SK-N-SH (cell line): ENCODE measurements around the gene SYT14. TPM values are rescaled to one million over a fixed set of nuclear protein-coding genes. Genes with fewer than 3 reads are reported as not detected.
A peak's percentile ranks its signal among the peaks of the same experiment; 100 is the strongest.

Experiments
- CTCF ChIA-PET: fragments of 300-600, 350-600 bp; formaldehyde crosslinking; extraction: SDS; loops from one replicate; lab custom pipeline; 2021; lab: Yijun Ruan, JAX
- POLR2A ChIA-PET: fragments of 350-600 bp; sonication (Branson Sonifier 250); formaldehyde crosslinking; extraction: SDS; loops from one replicate; lab custom pipeline; 2020; ENCODE audit warnings: antibody characterized with exemption, inconsistent platforms; lab: Yijun Ruan, JAX
- DNase-seq: peaks from one replicate; pipeline ENCODE4 v3.0.0; 2012
- H2AFZ ChIP-seq: fragments of 200-600 bp; sonication (generic); 2 replicates; pipeline ENCODE4 v1.8.1; 2016; ENCODE audit warnings: antibody characterized with exemption, mild to moderate bottlenecking, low read depth
- H3F3A ChIP-seq: fragments of 200-600 bp; sonication (generic); replicated peaks from 2 replicates; pipeline ENCODE3; 2016; ENCODE audit warnings: antibody characterized with exemption, mild to moderate bottlenecking; ENCODE audit not compliant: insufficient read depth
- H3K27ac ChIP-seq, 2 experiments: fragments of 200-500 bp in 1 of 2; fragments of 200-600 bp in 1 of 2; sonication (Bioruptor generic) in 1 of 2; sonication (generic), shearing (Covaris generic) in 1 of 2; 2 replicates each; pipeline versions ENCODE4 v1.5.1 to v1.6.1; 2014 to 2016; ENCODE audit warnings: low read depth in 2 of 2, inconsistent platforms in 1 of 2, low read length in 1 of 2, mild to moderate bottlenecking in 1 of 2, mixed read lengths in 1 of 2
- H3K27me3 ChIP-seq: fragments of 200-600 bp; sonication (generic), shearing (Covaris generic); 2 replicates; pipeline ENCODE4 v1.6.1; 2016; ENCODE audit warnings: mixed run types; ENCODE audit not compliant: insufficient read depth
- H3K36me3 ChIP-seq, 2 experiments: fragments of 200-500 bp in 1 of 2; fragments of 200-600 bp in 1 of 2; sonication (Bioruptor generic) in 1 of 2; sonication (generic) in 1 of 2; replicated peaks in 1 of 2; 2 replicates each; pipeline versions ENCODE3 to v1.5.1; 2014 to 2016; ENCODE audit warnings: low read length in 1 of 2, mild to moderate bottlenecking in 1 of 2; ENCODE audit not compliant: insufficient read depth in 2 of 2, control insufficient read depth in 1 of 2
- H3K4me1 ChIP-seq, 2 experiments: fragments of 200-500 bp in 1 of 2; fragments of 200-600 bp in 1 of 2; sonication (Bioruptor generic) in 1 of 2; sonication (generic), shearing (Covaris generic) in 1 of 2; 2 replicates each; pipeline versions ENCODE4 v1.5.1 to v1.6.1; 2014 to 2016; ENCODE audit warnings: low read depth in 1 of 2, low read length in 1 of 2, mixed run types in 1 of 2; ENCODE audit not compliant: insufficient read depth in 2 of 2, control insufficient read depth in 1 of 2
- H3K4me2 ChIP-seq: fragments of 200-600 bp; sonication (generic), shearing (Covaris generic); 2 replicates; pipeline ENCODE4 v1.6.1; 2017; ENCODE audit warnings: mixed run types
- H3K4me3 ChIP-seq, 2 experiments: fragments of 200-500 bp in 1 of 2; fragments of 200-600 bp in 1 of 2; sonication (Bioruptor generic) in 1 of 2; sonication (generic), shearing (Covaris generic) in 1 of 2; 2 replicates each; pipeline versions ENCODE4 v1.5.1 to v1.8.1; 2014 to 2016; ENCODE audit warnings: low read depth in 2 of 2, inconsistent platforms in 1 of 2, low read length in 1 of 2, mild to moderate bottlenecking in 1 of 2, mixed read lengths in 1 of 2, moderate library complexity in 1 of 2
- H3K79me2 ChIP-seq: fragments of 200-600 bp; sonication (generic); 2 replicates; pipeline ENCODE4 v1.8.1; 2017; ENCODE audit warnings: mild to moderate bottlenecking; ENCODE audit not compliant: insufficient read depth
- H3K9ac ChIP-seq: fragments of 200-600 bp; sonication (generic); 2 replicates; pipeline ENCODE4 v1.6.1; 2017; ENCODE audit warnings: mixed run types
- H3K9me2 ChIP-seq: fragments of 200-600 bp; sonication (generic); 2 replicates; pipeline ENCODE4 v1.6.1; 2017; ENCODE audit warnings: mixed run types
- H3K9me3 ChIP-seq: fragments of 200-600 bp; sonication (generic); 2 replicates; pipeline ENCODE4 v1.6.1; 2017; ENCODE audit warnings: mixed run types, mild to moderate bottlenecking, moderate library complexity
- H4K20me1 ChIP-seq: fragments of 200-600 bp; sonication (generic); 2 replicates; pipeline ENCODE4 v1.6.1; 2017; ENCODE audit warnings: mild to moderate bottlenecking, mixed run types; ENCODE audit not compliant: insufficient read depth
- CHD2 ChIP-seq: fragments of 150-350 bp; IDR thresholded peaks from 2 replicates; pipeline ENCODE4 v1.6.1; 2018; ENCODE audit warnings: low read length; ENCODE audit not compliant: partially characterized antibody
- ELF1 ChIP-seq: IDR thresholded peaks from 2 replicates; pipeline ENCODE4 v1.4.0; 2012
- EP300 ChIP-seq, 2 experiments: IDR thresholded peaks; 2 replicates each; pipeline versions ENCODE4 v1.4.0 to v1.6.1; 2012; ENCODE audit warnings: borderline replicate concordance in 1 of 2, low read depth in 1 of 2, low read length in 1 of 2
- FOSL2 ChIP-seq: IDR thresholded peaks from 2 replicates; pipeline ENCODE4 v1.4.0; 2012; ENCODE audit warnings: low read depth, mild to moderate bottlenecking, moderate library complexity, borderline replicate concordance
- FOXJ3 ChIP-seq: sonication (generic); formaldehyde crosslinking; IDR thresholded peaks from 2 replicates; pipeline ENCODE4 v1.5.1; 2020; ENCODE audit warnings: mild to moderate bottlenecking, missing genetic modification reagents
- FOXM1 ChIP-seq: IDR thresholded peaks from 2 replicates; pipeline ENCODE4 v1.4.0; 2012; ENCODE audit warnings: low read depth, mild to moderate bottlenecking
- GABPA ChIP-seq: IDR thresholded peaks from 2 replicates; pipeline ENCODE4 v1.4.0; 2012; ENCODE audit warnings: low read depth, mild to moderate bottlenecking
- GATA2 ChIP-seq: sonication (generic); formaldehyde crosslinking; IDR thresholded peaks from 2 replicates; pipeline ENCODE4 v1.5.0; 2020; ENCODE audit warnings: mild to moderate bottlenecking, missing genetic modification reagents
- IRF3 ChIP-seq: fragments of 150-350 bp; IDR thresholded peaks from 2 replicates; pipeline ENCODE4 v1.6.1; 2016; ENCODE audit warnings: mild to moderate bottlenecking, low read depth, low read length
- JUND ChIP-seq: IDR thresholded peaks from 2 replicates; pipeline ENCODE4 v1.4.0; 2012
- MAX ChIP-seq: IDR thresholded peaks from 2 replicates; pipeline ENCODE4 v1.4.0; 2012; ENCODE audit warnings: low read depth
- MEF2A ChIP-seq: IDR thresholded peaks from 2 replicates; pipeline ENCODE4 v1.4.0; 2012; ENCODE audit warnings: low read depth, borderline replicate concordance
- MXI1 ChIP-seq: IDR thresholded peaks from 2 replicates; pipeline ENCODE4 v1.6.1; 2012; ENCODE audit warnings: mild to moderate bottlenecking, low read depth, low read length, improper control_type of control experiment
- NFIC ChIP-seq: IDR thresholded peaks from 2 replicates; pipeline ENCODE4 v1.4.0; 2012; ENCODE audit warnings: borderline replicate concordance
- NRF1 ChIP-seq: IDR thresholded peaks from 2 replicates; pipeline ENCODE4 v1.6.1; 2012; ENCODE audit warnings: low read depth, mild to moderate bottlenecking, low read length
- PBX3 ChIP-seq: IDR thresholded peaks from 2 replicates; pipeline ENCODE4; 2012
- POLR2AphosphoS5 ChIP-seq: IDR thresholded peaks from 2 replicates; pipeline ENCODE4 v1.6.1; 2012; ENCODE audit warnings: low read depth, low read length
- RAD21 ChIP-seq: IDR thresholded peaks from 2 replicates; pipeline ENCODE4 v1.6.1; 2012; ENCODE audit warnings: mild to moderate bottlenecking, low read length
- RXRA ChIP-seq: IDR thresholded peaks from 2 replicates; pipeline ENCODE4 v1.4.0; 2012; ENCODE audit warnings: low read depth, mild to moderate bottlenecking, borderline replicate concordance
- SIN3A ChIP-seq: IDR thresholded peaks from 2 replicates; pipeline ENCODE4 v1.6.1; 2012; ENCODE audit warnings: low read depth, mild to moderate bottlenecking, low read length, moderate library complexity, borderline replicate concordance
- TEAD4 ChIP-seq: IDR thresholded peaks from 2 replicates; pipeline ENCODE4 v1.4.0; 2012; ENCODE audit warnings: mild to moderate bottlenecking, borderline replicate concordance; ENCODE audit not compliant: insufficient read depth
- YY1 ChIP-seq: IDR thresholded peaks from 2 replicates; pipeline ENCODE4 v1.4.0; 2012; ENCODE audit warnings: low read depth, mild to moderate bottlenecking
- WGBS: methylation state at CpG from one replicate; pipeline ENCODE4 v1.1.6; 2017; ENCODE audit warnings: low lambda C conversion rate; 5-methylcytosine and 5-hydroxymethylcytosine counted together
- polyA plus RNA-seq, 3 experiments: library from polyadenylated mRNA; depleted of rRNA; stranded (reverse); fragments of >200 nt; gene quantifications; 2 replicates each; pipeline ENCODE4 v1.2.3, GENCODE V29; 2012
- TF ChIP-seq, protein P1 (sequence below): fragments of 200-600 bp; sonication (generic); IDR thresholded peaks from 2 replicates; pipeline ENCODE4 v1.6.1; 2017; ENCODE audit warnings: antibody characterized with exemption, mild to moderate bottlenecking, moderate library complexity
- TF ChIP-seq, protein P2 (sequence below): IDR thresholded peaks from 2 replicates; pipeline ENCODE4 v1.4.0; 2012; ENCODE audit warnings: low read depth, borderline replicate concordance

Gene SYT14
- polyA plus RNA-seq, 1 of the 3 experiments (the other 2 are of a cell fraction) = 1.2 TPM

- TF ChIP-seq GATA2 = no peak
- TF ChIP-seq GABPA = no peak
- TF ChIP-seq, protein P1, sequence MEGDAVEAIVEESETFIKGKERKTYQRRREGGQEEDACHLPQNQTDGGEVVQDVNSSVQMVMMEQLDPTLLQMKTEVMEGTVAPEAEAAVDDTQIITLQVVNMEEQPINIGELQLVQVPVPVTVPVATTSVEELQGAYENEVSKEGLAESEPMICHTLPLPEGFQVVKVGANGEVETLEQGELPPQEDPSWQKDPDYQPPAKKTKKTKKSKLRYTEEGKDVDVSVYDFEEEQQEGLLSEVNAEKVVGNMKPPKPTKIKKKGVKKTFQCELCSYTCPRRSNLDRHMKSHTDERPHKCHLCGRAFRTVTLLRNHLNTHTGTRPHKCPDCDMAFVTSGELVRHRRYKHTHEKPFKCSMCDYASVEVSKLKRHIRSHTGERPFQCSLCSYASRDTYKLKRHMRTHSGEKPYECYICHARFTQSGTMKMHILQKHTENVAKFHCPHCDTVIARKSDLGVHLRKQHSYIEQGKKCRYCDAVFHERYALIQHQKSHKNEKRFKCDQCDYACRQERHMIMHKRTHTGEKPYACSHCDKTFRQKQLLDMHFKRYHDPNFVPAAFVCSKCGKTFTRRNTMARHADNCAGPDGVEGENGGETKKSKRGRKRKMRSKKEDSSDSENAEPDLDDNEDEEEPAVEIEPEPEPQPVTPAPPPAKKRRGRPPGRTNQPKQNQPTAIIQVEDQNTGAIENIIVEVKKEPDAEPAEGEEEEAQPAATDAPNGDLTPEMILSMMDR = peak; percentile 60
- TF ChIP-seq RAD21 = peak; percentile 35
- Histone ChIP-seq H3K9me2 (no peaks in the 10 kb centered on the region), H3K9me3 (no peaks in the 10 kb centered on the region), H3K36me3 (no peaks in the 10 kb centered on the region), H3K27ac (peak overlapping the region in 1 of 2 experiments; percentile 84; a peak in 2 of 4 replicates), H3K4me2 (no peak overlapping the region), H2AFZ (no peak overlapping the region), H4K20me1 (no peaks in the 10 kb centered on the region), H3K27me3 (no peaks in the 10 kb centered on the region), H3K4me1 (peaks cover 0 to 30% of the 10 kb centered on the region in 2 experiments; a peak in 2 of 4 replicates), H3K9ac (peak overlapping the region; percentile 22; the same call in 1 of the 2 replicates), H3K4me3 (no peak overlapping the region), H3K79me2 (no peaks in the 10 kb centered on the region), H3F3A (peaks cover 31% of the 10 kb centered on the region)
- ChIA-PET POLR2A (no interaction called here), CTCF (interaction anchor here (0.7 to 1.9 kb wide), 8 partner anchors 13 to 112 kb away, joined by 3 to 5 read pairs (median 3); no protein-coding TSS in a partner anchor)
- WGBS = 68% methylated on average over 2 of the region's 3 CpGs
- peak; percentile 39 for DNase-seq
Measured at GRCh38 chr1:209899948-209900347, 38.1 kb upstream of the SYT14 start.

DNA sequence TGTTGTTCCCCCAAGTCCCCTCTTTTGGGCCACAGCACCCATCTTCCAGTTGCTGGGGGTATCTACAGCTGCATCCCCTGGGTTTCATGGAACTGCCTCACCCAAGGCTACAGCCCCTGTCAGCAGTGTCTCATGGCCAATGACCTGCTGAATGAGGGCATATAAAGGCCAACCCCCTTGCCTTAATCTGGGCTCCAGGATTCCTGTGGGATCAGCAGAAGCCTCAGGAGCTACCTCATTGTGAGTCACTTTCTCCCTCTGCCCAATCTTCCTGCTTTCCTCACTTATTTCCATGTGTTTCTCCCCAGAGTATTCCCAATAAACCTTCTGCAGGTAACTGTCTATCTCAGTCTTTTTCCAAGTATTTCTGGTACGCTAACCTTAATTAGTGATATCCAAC is 37.3 kb upstream of the SYT14 start:
- peak overlapping the region in 1 of 2 experiments; percentile 84; a peak in 2 of 4 replicates for H3K27ac ChIP-seq
- TF ChIP-seq RAD21 = no peak
- 0 out of 2 replicates have a peak, but pooled peaks have one; percentile 39 for TF ChIP-seq MAX
- TF ChIP-seq JUND = peak; percentile 62
- peak in 1 of 2 experiments; percentile 45; a peak in 1 of 4 replicates for TF ChIP-seq EP300 (IDR thresholded peaks at IDR 0.05; ENCODE audit: borderline replicate concordance in 1 of 2, low read depth in 1 of 2, low read length in 1 of 2)
- 0 out of 2 replicates have a peak, but pooled peaks have one; percentile 27 for TF ChIP-seq NFIC
- no peak for TF ChIP-seq SIN3A
- TF ChIP-seq ELF1 = no peak
- TF ChIP-seq, protein P2, sequence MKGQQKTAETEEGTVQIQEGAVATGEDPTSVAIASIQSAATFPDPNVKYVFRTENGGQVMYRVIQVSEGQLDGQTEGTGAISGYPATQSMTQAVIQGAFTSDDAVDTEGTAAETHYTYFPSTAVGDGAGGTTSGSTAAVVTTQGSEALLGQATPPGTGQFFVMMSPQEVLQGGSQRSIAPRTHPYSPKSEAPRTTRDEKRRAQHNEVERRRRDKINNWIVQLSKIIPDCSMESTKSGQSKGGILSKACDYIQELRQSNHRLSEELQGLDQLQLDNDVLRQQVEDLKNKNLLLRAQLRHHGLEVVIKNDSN = no peak
- no peak for TF ChIP-seq PBX3
- TF ChIP-seq MEF2A = no peak
- TF ChIP-seq GATA2 = no peak
- TF ChIP-seq FOSL2 = peak; percentile 77
- TF ChIP-seq MXI1 = no peak
- TF ChIP-seq FOXM1 = no peak
- no peak for TF ChIP-seq FOXJ3 (CRISPR knock-in tag)
- TF ChIP-seq CHD2 = no peak
- no peak for TF ChIP-seq IRF3
- TF ChIP-seq TEAD4 = no peak
- no peak for TF ChIP-seq YY1
- peak; percentile 75 for TF ChIP-seq RXRA
- no peak for TF ChIP-seq POLR2AphosphoS5
- no peak for TF ChIP-seq NRF1

More for the DNA sequence above, 37.3 kb upstream of the SYT14 start:
- POLR2A ChIA-PET = no interaction called here
- H3K4me1 ChIP-seq = peaks cover 0 to 24% of the 10 kb centered on the region in 2 experiments; a peak in 1 of 4 replicates
- H3K9me3 ChIP-seq = no peaks in the 10 kb centered on the region
- H3K4me2 ChIP-seq = no peak overlapping the region
- H2AFZ ChIP-seq = no peak overlapping the region
- no peak overlapping the region for H3K4me3 ChIP-seq
- H4K20me1 ChIP-seq = no peaks in the 10 kb centered on the region
- peak; percentile 10 for DNase-seq
- peaks cover 24% of the 10 kb centered on the region for H3F3A ChIP-seq
- no peaks in the 10 kb centered on the region for H3K9me2 ChIP-seq
- H3K79me2 ChIP-seq = no peaks in the 10 kb centered on the region
- peak overlapping the region; percentile 42; the same call in 1 of the 2 replicates for H3K9ac ChIP-seq
- no peaks in the 10 kb centered on the region for H3K27me3 ChIP-seq
- WGBS = 96% methylated on average over 1 of the region's 1 CpG
- CTCF ChIA-PET = interaction anchor here (0.8 to 1.9 kb wide), 4 partner anchors 35 to 111 kb away, joined by 3 to 5 read pairs (median 4); no protein-coding TSS in a partner anchor
- no peaks in the 10 kb centered on the region for H3K36me3 ChIP-seq
